Measurements from ENCODE around the gene FAM149B1. TPM values are rescaled to one million over a fixed set of nuclear protein-coding genes. Genes with fewer than 3 reads are reported as not detected.

The FAM149B1 gene
- total RNA-seq, 1 donor from 2014 or later = 31.9 TPM

GRCh38 chr10:73262105-73262730 is 94.3 kb downstream of the FAM149B1 start:
- DNase-seq (ENCODE audit: low spot score in 2 of 2, unreplicated experiment in 2 of 2) = no peak
- H3K9me3 Mint-ChIP-seq = peaks cover 12% of the 10 kb centered on the region
- H3K4me1 Mint-ChIP-seq = peaks cover 12% of the 10 kb centered on the region
- H3K36me3 Mint-ChIP-seq = peaks cover 3% of the 10 kb centered on the region
- no peak for TF ChIP-seq CTCF (IDR thresholded peaks at IDR 0.05; ENCODE audit: unreplicated experiment)
- H3K27ac Mint-ChIP-seq = no peak overlapping the region
- H3K27me3 Mint-ChIP-seq (ENCODE audit: low read depth) = peaks cover 4% of the 10 kb centered on the region
- no peak overlapping the region for H3K4me3 Mint-ChIP-seq

- Mint-ChIP-seq H3K4me1 (peaks cover 12% of the 10 kb centered on the region), H3K9me3 (peaks cover 12% of the 10 kb centered on the region), H3K36me3 (peaks cover 3% of the 10 kb centered on the region), H3K4me3 (no peak overlapping the region), H3K27me3 (ENCODE audit: low read depth) (peaks cover 10% of the 10 kb centered on the region), H3K27ac (no peak overlapping the region)
- DNase-seq (ENCODE audit: low spot score in 2 of 2, unreplicated experiment in 2 of 2) = no peak
- TF ChIP-seq CTCF (IDR thresholded peaks at IDR 0.05; ENCODE audit: unreplicated experiment) = no peak
These were observed 95.1 kb downstream of the FAM149B1 start for GRCh38 chr10:73262880-73263555.

- H3K36me3 Mint-ChIP-seq = peaks cover 2% of the 10 kb centered on the region
- no peak for DNase-seq (ENCODE audit: low spot score in 2 of 2, unreplicated experiment in 2 of 2)
- H3K27ac Mint-ChIP-seq = peak overlapping the region; percentile 38
- no peak overlapping the region for H3K4me3 Mint-ChIP-seq
- peaks cover 6% of the 10 kb centered on the region for H3K9me3 Mint-ChIP-seq
- TF ChIP-seq CTCF (IDR thresholded peaks at IDR 0.05; ENCODE audit: unreplicated experiment) = peak; percentile 53
- peaks cover 12% of the 10 kb centered on the region for H3K4me1 Mint-ChIP-seq
- H3K27me3 Mint-ChIP-seq (ENCODE audit: low read depth) = peaks cover 13% of the 10 kb centered on the region
These were observed 95.9 kb downstream of the FAM149B1 start for GRCh38 chr10:73263693-73264347.

- Mint-ChIP-seq H3K27me3 (ENCODE audit: low read depth) (peaks cover 19% of the 10 kb centered on the region), H3K36me3 (no peaks in the 10 kb centered on the region), H3K4me3 (no peak overlapping the region), H3K27ac (no peak overlapping the region), H3K4me1 (peaks cover 12% of the 10 kb centered on the region), H3K9me3 (peaks cover under 1% of the 10 kb centered on the region)
- no peak for TF ChIP-seq CTCF (IDR thresholded peaks at IDR 0.05; ENCODE audit: unreplicated experiment)
- DNase-seq (ENCODE audit: low spot score in 2 of 2, unreplicated experiment in 2 of 2) = no peak
These were observed 96.5 kb downstream of the FAM149B1 start for GRCh38 chr10:73264423-73264822.

GRCh38 chr10:73281097-73281496 is 113.2 kb downstream of the FAM149B1 start:
- Mint-ChIP-seq H3K36me3 (no peaks in the 10 kb centered on the region), H3K4me3 (no peak overlapping the region), H3K27me3 (ENCODE audit: low read depth) (peaks cover 6% of the 10 kb centered on the region), H3K9me3 (no peaks in the 10 kb centered on the region), H3K27ac (no peak overlapping the region), H3K4me1 (no peaks in the 10 kb centered on the region)
- DNase-seq (ENCODE audit: low spot score in 2 of 2, unreplicated experiment in 2 of 2) = no peak
- TF ChIP-seq CTCF (IDR thresholded peaks at IDR 0.05; ENCODE audit: unreplicated experiment) = no peak
